Activated effector memory CD4-positive, alpha-beta T cell treated with Interleukin-2 at 50 U/mL for 16 hours (primary cell): ENCODE measurements around the gene ARHGDIA.
"Not testable (repeated sequence)": the region's sequence is repeated elsewhere in the genome, so short reads cannot be mapped to it uniquely, and the experiment has no call there.

ENCODE experiments used
- DNase-seq: peaks from one replicate; pipeline ENCODE4 v3.0.0-alpha.2; 2020

ARHGDIA gene

GRCh38 chr17:81870981-81871386 is at the start of gene ARHGDIA:
Gene ARHGDIA (minus strand): TSS chr17:81871337. CDS start chr17:81869930, 1,407 bp downstream.
- DNase-seq = no peak

- no peak for DNase-seq
These were observed 47.9 kb upstream of the ARHGDIA start for GRCh38 chr17:81918832-81919545.

GRCh38 chr17:81918333-81918669 is 47.2 kb upstream of the ARHGDIA start:
- not testable (repeated sequence) for DNase-seq

GRCh38 chr17:81917565-81918332 is 46.6 kb upstream of the ARHGDIA start, which contains the start of gene SIRT7:
Gene SIRT7 (minus strand): TSS chr17:81918176. CDS start chr17:81918131, 45 bp downstream.
- DNase-seq = peak; percentile 75

- no peak for DNase-seq
These were observed 45.3 kb upstream of the ARHGDIA start for GRCh38 chr17:81916234-81917001.

- DNase-seq = no peak
These were observed 44.2 kb upstream of the ARHGDIA start for GRCh38 chr17:81915331-81915730.

GRCh38 chr17:81914103-81914850 is 43.1 kb upstream of the ARHGDIA start:
- DNase-seq = no peak

GRCh38 chr17:81913394-81914102 is 42.4 kb upstream of the ARHGDIA start:
- DNase-seq = no peak

- no peak for DNase-seq
These were observed 41.5 kb upstream of the ARHGDIA start for GRCh38 chr17:81912441-81913309.

GRCh38 chr17:81911969-81912368 is 40.8 kb upstream of the ARHGDIA start:
- no peak for DNase-seq

- peak; percentile 88 for DNase-seq
These were observed 40.3 kb upstream of the ARHGDIA start, which contains the start of gene PCYT2 for GRCh38 chr17:81911277-81911961. Gene PCYT2 (minus strand): TSS chr17:81911399. CDS start chr17:81911355, 44 bp downstream.

- DNase-seq = no peak
These were observed 39.7 kb upstream of the ARHGDIA start for GRCh38 chr17:81910840-81911276.

- DNase-seq = no peak
These were observed 39.1 kb upstream of the ARHGDIA start for GRCh38 chr17:81909966-81910839.

GRCh38 chr17:81909231-81909630 is 38.1 kb upstream of the ARHGDIA start:
- DNase-seq = no peak

GRCh38 chr17:81908793-81909192 is 37.7 kb upstream of the ARHGDIA start:
- DNase-seq = no peak

- no peak for DNase-seq
These were observed 36.3 kb upstream of the ARHGDIA start for GRCh38 chr17:81907219-81908145.

- no peak for DNase-seq
These were observed 35.5 kb upstream of the ARHGDIA start for GRCh38 chr17:81906476-81907218.
